ENCODE measurements around the gene DENND1B. TPM values are rescaled to one million over a fixed set of nuclear protein-coding genes. Genes with fewer than 3 reads are reported as not detected.

Gene DENND1B
- total RNA-seq, 1 experiment from 2014 or later: 9.6 TPM

DNA sequence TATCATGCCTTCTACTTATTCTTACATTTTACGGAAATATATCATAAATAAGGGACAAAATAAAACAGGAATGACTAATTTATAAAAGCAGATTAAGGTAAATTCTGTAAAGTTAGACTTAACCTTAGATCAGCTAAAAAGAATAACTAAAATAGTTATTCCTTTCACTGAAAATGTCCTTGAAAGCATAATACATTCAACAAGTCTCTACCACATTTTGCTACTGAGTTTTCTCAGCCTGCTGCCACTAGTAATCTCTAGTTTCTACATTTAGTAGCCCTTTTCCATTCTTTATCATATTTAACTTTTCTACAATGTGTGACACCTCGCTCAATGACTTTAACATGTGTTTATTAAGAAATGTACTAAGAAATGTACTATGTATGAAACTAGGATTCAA is 89.0 kb downstream of the DENND1B start:
- ChIA-PET CTCF (no interaction called here), POLR2A (no interaction called here), RAD21 (ENCODE audit: low non-redundant PET in 1 of 2, low total read pairs in 2 of 2, uncharacterized antibody in 2 of 2, unreplicated experiment in 2 of 2) (no interaction called here)
- Histone ChIP-seq H3K36me3 (ENCODE audit: control insufficient read depth in 1 of 2, insufficient read depth in 2 of 2, low read length in 2 of 2) (no peaks in the 10 kb centered on the region), H4K20me1 (ENCODE audit: insufficient read depth) (no peaks in the 10 kb centered on the region), H3K9ac (ENCODE audit: low read length) (no peak overlapping the region), H2AFZ (ENCODE audit: low read depth, low read length, poor library complexity, severe bottlenecking) (no peak overlapping the region), H3K9me3 (ENCODE audit: control insufficient read depth in 1 of 2, insufficient read depth in 1 of 2, low read depth in 1 of 2, low read length in 2 of 2) (no peaks in the 10 kb centered on the region), H3K27ac (ENCODE audit: low read depth, low read length) (no peak overlapping the region), H3K4me1 (ENCODE audit: control insufficient read depth in 1 of 2, insufficient read depth in 2 of 2, low read length in 2 of 2) (no peaks in the 10 kb centered on the region), H3K4me3 (replicated peaks in 1 of 2; ENCODE audit: low read depth in 1 of 2, low read length in 2 of 2) (no peak overlapping the region), H3K4me2 (ENCODE audit: low read length) (no peak overlapping the region), H3K9me2 (ENCODE audit: insufficient read depth) (no peaks in the 10 kb centered on the region), H3K27me3 (ENCODE audit: insufficient read depth, low read length) (no peaks in the 10 kb centered on the region), H3K79me2 (ENCODE audit: insufficient read depth, low read length) (no peaks in the 10 kb centered on the region)
- intact Hi-C loops (cut with micrococcal nuclease): no loop called here
- BruUV-seq (replicated peaks): no TSS peak
- ATAC-seq: no peak
- no peak for DNase-seq (ENCODE audit: low read depth, low spot score)
- TF ChIP-seq YY1 (IDR thresholded peaks at IDR 0.05; ENCODE audit: extremely low read depth, insufficient replicate concordance, low read depth, low read length): no peak
- TF ChIP-seq, protein P1, sequence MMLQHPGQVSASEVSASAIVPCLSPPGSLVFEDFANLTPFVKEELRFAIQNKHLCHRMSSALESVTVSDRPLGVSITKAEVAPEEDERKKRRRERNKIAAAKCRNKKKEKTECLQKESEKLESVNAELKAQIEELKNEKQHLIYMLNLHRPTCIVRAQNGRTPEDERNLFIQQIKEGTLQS (IDR thresholded peaks at IDR 0.05): no peak
- TF ChIP-seq, protein P2, sequence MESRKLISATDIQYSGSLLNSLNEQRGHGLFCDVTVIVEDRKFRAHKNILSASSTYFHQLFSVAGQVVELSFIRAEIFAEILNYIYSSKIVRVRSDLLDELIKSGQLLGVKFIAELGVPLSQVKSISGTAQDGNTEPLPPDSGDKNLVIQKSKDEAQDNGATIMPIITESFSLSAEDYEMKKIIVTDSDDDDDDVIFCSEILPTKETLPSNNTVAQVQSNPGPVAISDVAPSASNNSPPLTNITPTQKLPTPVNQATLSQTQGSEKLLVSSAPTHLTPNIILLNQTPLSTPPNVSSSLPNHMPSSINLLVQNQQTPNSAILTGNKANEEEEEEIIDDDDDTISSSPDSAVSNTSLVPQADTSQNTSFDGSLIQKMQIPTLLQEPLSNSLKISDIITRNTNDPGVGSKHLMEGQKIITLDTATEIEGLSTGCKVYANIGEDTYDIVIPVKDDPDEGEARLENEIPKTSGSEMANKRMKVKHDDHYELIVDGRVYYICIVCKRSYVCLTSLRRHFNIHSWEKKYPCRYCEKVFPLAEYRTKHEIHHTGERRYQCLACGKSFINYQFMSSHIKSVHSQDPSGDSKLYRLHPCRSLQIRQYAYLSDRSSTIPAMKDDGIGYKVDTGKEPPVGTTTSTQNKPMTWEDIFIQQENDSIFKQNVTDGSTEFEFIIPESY (IDR thresholded peaks at IDR 0.05; ENCODE audit: extremely low read depth, insufficient replicate concordance, low read length): no peak
- TF ChIP-seq SIN3A (IDR thresholded peaks at IDR 0.05; ENCODE audit: low read depth): no peak
- TF ChIP-seq RAD21 (IDR thresholded peaks at IDR 0.05; ENCODE audit: low read depth): no peak
- TF ChIP-seq ZFX (IDR thresholded peaks at IDR 0.05): no peak
- no peak for TF ChIP-seq EGR1 (IDR thresholded peaks at IDR 0.05; ENCODE audit: low read depth)
- TF ChIP-seq POLR2A (IDR thresholded peaks at IDR 0.05; ENCODE audit: borderline replicate concordance, extremely low read depth, insufficient read depth, insufficient read length): no peak
- TF ChIP-seq, protein P3, sequence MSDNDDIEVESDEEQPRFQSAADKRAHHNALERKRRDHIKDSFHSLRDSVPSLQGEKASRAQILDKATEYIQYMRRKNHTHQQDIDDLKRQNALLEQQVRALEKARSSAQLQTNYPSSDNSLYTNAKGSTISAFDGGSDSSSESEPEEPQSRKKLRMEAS (IDR thresholded peaks at IDR 0.05): no peak
- no peak for TF ChIP-seq EZH2phosphoT487 (IDR thresholded peaks at IDR 0.05; ENCODE audit: borderline replicate concordance)
- no peak for TF ChIP-seq CBX3 (IDR thresholded peaks at IDR 0.05; ENCODE audit: low read depth)
- TF ChIP-seq POLR2AphosphoS5 (IDR thresholded peaks at IDR 0.05; ENCODE audit: low read depth, low read length): no peak
- TF ChIP-seq SP1 (IDR thresholded peaks at IDR 0.05; ENCODE audit: low read depth): no peak
- TF ChIP-seq JUND (IDR thresholded peaks at IDR 0.05): no peak
- no peak for TF ChIP-seq ELF1 (IDR thresholded peaks at IDR 0.05; ENCODE audit: borderline replicate concordance, low read depth)

All from HCT116 (cell line).